Testis (tissue), 2 donors: ENCODE measurements around the gene FPR3.

ENCODE experiments used
- POLR2A ChIP-seq: fragments of 450-650 bp; IDR thresholded peaks from one replicate; pipeline ENCODE4 v1.6.1; 2017; ENCODE audit warnings: antibody characterized with exemption, mild to moderate bottlenecking, moderate library complexity
- TF ChIP-seq, protein P1 (sequence below), 3 experiments: fragments of 450-650 bp in 2 of 3; fragments of 200-600 bp in 1 of 3; sonication (generic) in 1 of 3; IDR thresholded peaks; one replicate each; pipeline ENCODE4 v1.5.1; 2016 to 2019; ENCODE audit warnings: antibody characterized with exemption in 3 of 3, mild to moderate bottlenecking in 2 of 3, moderate library complexity in 1 of 3

DNA sequence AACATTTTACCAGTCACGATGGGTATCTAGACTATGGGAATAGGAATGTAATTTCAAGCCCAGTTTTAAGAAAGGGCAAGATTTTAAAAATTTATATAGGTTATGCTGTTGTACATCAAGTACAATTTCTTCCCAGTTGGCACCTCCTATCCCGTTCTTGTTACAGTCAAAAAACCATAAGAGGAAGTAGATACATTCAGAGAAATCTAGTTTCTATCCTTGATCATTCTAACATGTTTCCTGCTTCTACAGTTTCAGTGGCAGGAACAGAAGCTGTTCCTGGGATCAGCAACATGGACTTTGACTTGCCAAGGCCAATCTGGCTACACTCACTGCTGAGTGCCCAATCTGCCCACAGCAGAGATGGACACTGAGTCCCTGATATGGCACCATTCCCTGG lies 14.7 kb upstream of the FPR3 start:
- no peak for TF ChIP-seq POLR2A
- TF ChIP-seq, protein P1, sequence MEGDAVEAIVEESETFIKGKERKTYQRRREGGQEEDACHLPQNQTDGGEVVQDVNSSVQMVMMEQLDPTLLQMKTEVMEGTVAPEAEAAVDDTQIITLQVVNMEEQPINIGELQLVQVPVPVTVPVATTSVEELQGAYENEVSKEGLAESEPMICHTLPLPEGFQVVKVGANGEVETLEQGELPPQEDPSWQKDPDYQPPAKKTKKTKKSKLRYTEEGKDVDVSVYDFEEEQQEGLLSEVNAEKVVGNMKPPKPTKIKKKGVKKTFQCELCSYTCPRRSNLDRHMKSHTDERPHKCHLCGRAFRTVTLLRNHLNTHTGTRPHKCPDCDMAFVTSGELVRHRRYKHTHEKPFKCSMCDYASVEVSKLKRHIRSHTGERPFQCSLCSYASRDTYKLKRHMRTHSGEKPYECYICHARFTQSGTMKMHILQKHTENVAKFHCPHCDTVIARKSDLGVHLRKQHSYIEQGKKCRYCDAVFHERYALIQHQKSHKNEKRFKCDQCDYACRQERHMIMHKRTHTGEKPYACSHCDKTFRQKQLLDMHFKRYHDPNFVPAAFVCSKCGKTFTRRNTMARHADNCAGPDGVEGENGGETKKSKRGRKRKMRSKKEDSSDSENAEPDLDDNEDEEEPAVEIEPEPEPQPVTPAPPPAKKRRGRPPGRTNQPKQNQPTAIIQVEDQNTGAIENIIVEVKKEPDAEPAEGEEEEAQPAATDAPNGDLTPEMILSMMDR (IDR thresholded peaks at IDR 0.05) = no peak
